NCI-H1105 (cell line): ENCODE measurements around the gene FIBCD1.
"Not testable (repeated sequence)": the region's sequence is repeated elsewhere in the genome, so short reads cannot be mapped to it uniquely, and the experiment has no call there.

Source experiments
- DNase-seq: peaks from one replicate; lab custom pipeline; 2025; lab: John Stamatoyannopoulos, UW

FIBCD1 gene

GRCh38 chr9:130973686-130974281 is 34.7 kb upstream of the FIBCD1 start:
- no peak for DNase-seq

GRCh38 chr9:130972957-130973685 is 34.1 kb upstream of the FIBCD1 start:
- no peak for DNase-seq

GRCh38 chr9:130972277-130972956 is 33.4 kb upstream of the FIBCD1 start:
- no peak for DNase-seq

GRCh38 chr9:130971294-130971849 is 32.3 kb upstream of the FIBCD1 start:
- no peak for DNase-seq

GRCh38 chr9:130970855-130971254 is 31.8 kb upstream of the FIBCD1 start:
- no peak for DNase-seq

- DNase-seq = no peak
Observed at GRCh38 chr9:130970052-130970451, 31.0 kb upstream of the FIBCD1 start.

GRCh38 chr9:130965680-130966079 is 26.6 kb upstream of the FIBCD1 start:
- DNase-seq = no peak

GRCh38 chr9:130963916-130964315 is 24.9 kb upstream of the FIBCD1 start:
- no peak for DNase-seq

GRCh38 chr9:130963337-130963908 is 24.4 kb upstream of the FIBCD1 start:
- no peak for DNase-seq

- DNase-seq = no peak
Observed at GRCh38 chr9:130962418-130963316, 23.6 kb upstream of the FIBCD1 start.

- no peak for DNase-seq
Observed at GRCh38 chr9:130961511-130962300, 22.7 kb upstream of the FIBCD1 start.

- DNase-seq = no peak
Observed at GRCh38 chr9:130960522-130961378, 21.7 kb upstream of the FIBCD1 start.

GRCh38 chr9:130959809-130960334 is 20.8 kb upstream of the FIBCD1 start:
- DNase-seq = no peak

GRCh38 chr9:130958564-130958963 is 19.5 kb upstream of the FIBCD1 start:
- DNase-seq = not testable (repeated sequence)

GRCh38 chr9:130957451-130958203 is 18.6 kb upstream of the FIBCD1 start:
- no peak for DNase-seq

- no peak for DNase-seq
Observed at GRCh38 chr9:130956636-130957450, 17.8 kb upstream of the FIBCD1 start.

- DNase-seq = no peak
Observed at GRCh38 chr9:130955947-130956621, 17.0 kb upstream of the FIBCD1 start.
